ENCODE measurements around the gene DEFB118.
"Not testable (repeated sequence)": the region's sequence is repeated elsewhere in the genome, so short reads cannot be mapped to it uniquely, and the experiment has no call there.

Gene DEFB118

GRCh38 chr20:31368301-31368700 lies at the start of gene DEFB118:
Gene DEFB118, plus strand, starts transcription at chr20:31368601. Its CDS starts 50 bp downstream, at chr20:31368651.
- Histone ChIP-seq H3K9me3 (ENCODE audit: low read length) (no peaks in the 10 kb centered on the region), H3K4me1 (ENCODE audit: insufficient read depth, low read length) (no peaks in the 10 kb centered on the region), H2AFZ (ENCODE audit: low read depth, low read length) (no peak within 1 kb of the TSS), H3K27me3 (ENCODE audit: insufficient read depth, low read length) (peaks cover 2% of the 10 kb centered on the region), H3K36me3 (ENCODE audit: insufficient read depth, low read length) (no peaks in the 10 kb centered on the region), H3K4me3 (ENCODE audit: low read length) (no peak within 1 kb of the TSS)

GRCh38 chr20:31322504-31322903 lies 45.9 kb upstream of the DEFB118 start:
- Histone ChIP-seq H3K9me3 (ENCODE audit: low read length) (no peaks in the 10 kb centered on the region), H2AFZ (ENCODE audit: low read depth, low read length) (no peak overlapping the region), H3K4me1 (ENCODE audit: insufficient read depth, low read length) (no peaks in the 10 kb centered on the region), H3K36me3 (ENCODE audit: insufficient read depth, low read length) (no peaks in the 10 kb centered on the region), H3K4me3 (ENCODE audit: low read length) (no peak overlapping the region), H3K27me3 (ENCODE audit: insufficient read depth, low read length) (no peaks in the 10 kb centered on the region)

- Histone ChIP-seq H3K4me3 (ENCODE audit: low read length) (no peak overlapping the region), H3K27me3 (ENCODE audit: insufficient read depth, low read length) (no peaks in the 10 kb centered on the region), H2AFZ (ENCODE audit: low read depth, low read length) (no peak overlapping the region), H3K9me3 (ENCODE audit: low read length) (no peaks in the 10 kb centered on the region), H3K36me3 (ENCODE audit: insufficient read depth, low read length) (no peaks in the 10 kb centered on the region), H3K4me1 (ENCODE audit: insufficient read depth, low read length) (no peaks in the 10 kb centered on the region)
Observed at GRCh38 chr20:31330893-31331292, 37.5 kb upstream of the DEFB118 start.

GRCh38 chr20:31341470-31341869 lies 26.9 kb upstream of the DEFB118 start:
- Histone ChIP-seq H3K4me3 (ENCODE audit: low read length) (no peak overlapping the region), H3K9me3 (ENCODE audit: low read length) (no peaks in the 10 kb centered on the region), H2AFZ (ENCODE audit: low read depth, low read length) (no peak overlapping the region), H3K4me1 (ENCODE audit: insufficient read depth, low read length) (no peaks in the 10 kb centered on the region), H3K27me3 (ENCODE audit: insufficient read depth, low read length) (no peaks in the 10 kb centered on the region), H3K36me3 (ENCODE audit: insufficient read depth, low read length) (no peaks in the 10 kb centered on the region)

- H3K27me3 ChIP-seq (ENCODE audit: insufficient read depth, low read length), result no peaks in the 10 kb centered on the region
- no peak overlapping the region for H3K4me3 ChIP-seq (ENCODE audit: low read length)
- no peaks in the 10 kb centered on the region for H3K4me1 ChIP-seq (ENCODE audit: insufficient read depth, low read length)
- no peak overlapping the region for H2AFZ ChIP-seq (ENCODE audit: low read depth, low read length)
- H3K9me3 ChIP-seq (ENCODE audit: low read length), result no peaks in the 10 kb centered on the region
- no peaks in the 10 kb centered on the region for H3K36me3 ChIP-seq (ENCODE audit: insufficient read depth, low read length)
Observed at GRCh38 chr20:31355981-31356380, 12.4 kb upstream of the DEFB118 start.

GRCh38 chr20:31363295-31363694 lies 5.1 kb upstream of the DEFB118 start:
- Histone ChIP-seq H3K36me3 (ENCODE audit: insufficient read depth, low read length) (no peaks in the 10 kb centered on the region), H3K4me1 (ENCODE audit: insufficient read depth, low read length) (no peaks in the 10 kb centered on the region), H2AFZ (ENCODE audit: low read depth, low read length) (no peak overlapping the region), H3K9me3 (ENCODE audit: low read length) (no peaks in the 10 kb centered on the region), H3K4me3 (ENCODE audit: low read length) (no peak overlapping the region), H3K27me3 (ENCODE audit: insufficient read depth, low read length) (no peaks in the 10 kb centered on the region)

- not testable (repeated sequence) for H2AFZ ChIP-seq (ENCODE audit: low read depth, low read length); H3K4me3 ChIP-seq (ENCODE audit: low read length); H3K9me3 ChIP-seq (ENCODE audit: low read length); H3K36me3 ChIP-seq (ENCODE audit: insufficient read depth, low read length); H3K27me3 ChIP-seq (ENCODE audit: insufficient read depth, low read length); H3K4me1 ChIP-seq (ENCODE audit: insufficient read depth, low read length)
Observed at GRCh38 chr20:31364272-31364671, 4.1 kb upstream of the DEFB118 start.

- Histone ChIP-seq H3K36me3 (ENCODE audit: insufficient read depth, low read length) (no peaks in the 10 kb centered on the region), H3K9me3 (ENCODE audit: low read length) (no peaks in the 10 kb centered on the region), H2AFZ (ENCODE audit: low read depth, low read length) (no peak overlapping the region), H3K4me3 (ENCODE audit: low read length) (no peak overlapping the region), H3K27me3 (ENCODE audit: insufficient read depth, low read length) (peaks cover 7% of the 10 kb centered on the region), H3K4me1 (ENCODE audit: insufficient read depth, low read length) (no peaks in the 10 kb centered on the region)
Observed at GRCh38 chr20:31374346-31374745, 5.9 kb downstream of the DEFB118 start.

- Histone ChIP-seq H3K9me3 (ENCODE audit: low read length) (no peaks in the 10 kb centered on the region), H3K4me3 (ENCODE audit: low read length) (no peak within 1 kb of the TSS), H3K36me3 (ENCODE audit: insufficient read depth, low read length) (no peaks in the 10 kb centered on the region), H2AFZ (ENCODE audit: low read depth, low read length) (no peak within 1 kb of the TSS), H3K27me3 (ENCODE audit: insufficient read depth, low read length) (no peaks in the 10 kb centered on the region), H3K4me1 (ENCODE audit: insufficient read depth, low read length) (no peaks in the 10 kb centered on the region)
Observed at GRCh38 chr20:31390490-31390889, 22.1 kb downstream of the DEFB118 start, which contains the start of gene DEFB119. Gene DEFB119, minus strand, starts transcription at chr20:31390590. Its CDS starts 107 bp downstream, at chr20:31390483.

- Histone ChIP-seq H3K4me1 (ENCODE audit: insufficient read depth, low read length) (no peaks in the 10 kb centered on the region), H3K36me3 (ENCODE audit: insufficient read depth, low read length) (no peaks in the 10 kb centered on the region), H3K4me3 (ENCODE audit: low read length) (no peak overlapping the region), H2AFZ (ENCODE audit: low read depth, low read length) (no peak overlapping the region), H3K27me3 (ENCODE audit: insufficient read depth, low read length) (no peaks in the 10 kb centered on the region), H3K9me3 (ENCODE audit: low read length) (no peaks in the 10 kb centered on the region)
Observed at GRCh38 chr20:31392836-31393235, 24.4 kb downstream of the DEFB118 start.

- H3K9me3 ChIP-seq (ENCODE audit: low read length), result no peaks in the 10 kb centered on the region
Observed at GRCh38 chr20:31394900-31395299, 26.5 kb downstream of the DEFB118 start.

GRCh38 chr20:31403886-31404285 lies 35.5 kb downstream of the DEFB118 start:
- Histone ChIP-seq H2AFZ (ENCODE audit: low read depth, low read length) (no peak overlapping the region), H3K4me3 (ENCODE audit: low read length) (no peak overlapping the region), H3K27me3 (ENCODE audit: insufficient read depth, low read length) (no peaks in the 10 kb centered on the region), H3K9me3 (ENCODE audit: low read length) (no peaks in the 10 kb centered on the region), H3K36me3 (ENCODE audit: insufficient read depth, low read length) (no peaks in the 10 kb centered on the region), H3K4me1 (ENCODE audit: insufficient read depth, low read length) (no peaks in the 10 kb centered on the region)

More at GRCh38 chr20:31394900-31395299, 26.5 kb downstream of the DEFB118 start:
- Histone ChIP-seq H3K27me3 (ENCODE audit: insufficient read depth, low read length) (no peaks in the 10 kb centered on the region), H3K4me3 (ENCODE audit: low read length) (no peak overlapping the region), H2AFZ (ENCODE audit: low read depth, low read length) (no peak overlapping the region), H3K4me1 (ENCODE audit: insufficient read depth, low read length) (no peaks in the 10 kb centered on the region), H3K36me3 (ENCODE audit: insufficient read depth, low read length) (no peaks in the 10 kb centered on the region)

- H3K4me1 ChIP-seq (ENCODE audit: insufficient read depth, low read length), result no peaks in the 10 kb centered on the region
- no peaks in the 10 kb centered on the region for H3K36me3 ChIP-seq (ENCODE audit: insufficient read depth, low read length)
- no peaks in the 10 kb centered on the region for H3K9me3 ChIP-seq (ENCODE audit: low read length)
- no peaks in the 10 kb centered on the region for H3K27me3 ChIP-seq (ENCODE audit: insufficient read depth, low read length)
- no peak within 1 kb of the TSS for H3K4me3 ChIP-seq (ENCODE audit: low read length)
- no peak within 1 kb of the TSS for H2AFZ ChIP-seq (ENCODE audit: low read depth, low read length)
Observed at GRCh38 chr20:31406115-31406514, 37.7 kb downstream of the DEFB118 start, which contains the start of gene DEFB121. Gene DEFB121, minus strand, starts transcription at chr20:31406215. Its CDS starts 63 bp downstream, at chr20:31406152.

- Histone ChIP-seq H3K4me3 (ENCODE audit: low read length) (no peak overlapping the region), H3K4me1 (ENCODE audit: insufficient read depth, low read length) (no peaks in the 10 kb centered on the region), H3K27me3 (ENCODE audit: insufficient read depth, low read length) (no peaks in the 10 kb centered on the region), H2AFZ (ENCODE audit: low read depth, low read length) (no peak overlapping the region), H3K9me3 (ENCODE audit: low read length) (no peaks in the 10 kb centered on the region), H3K36me3 (ENCODE audit: insufficient read depth, low read length) (no peaks in the 10 kb centered on the region)
Observed at GRCh38 chr20:31410011-31410410, 41.6 kb downstream of the DEFB118 start.

All from neuron (in vitro differentiated cells).